Right lobe of liver (tissue), 4 donors: ENCODE measurements around the gene CFAP77.

Experiments
- POLR2A ChIP-seq: fragments of 450-650 bp; IDR thresholded peaks from one replicate; pipeline ENCODE4 v1.6.1; 2017; ENCODE audit warnings: antibody characterized with exemption, mild to moderate bottlenecking
- TF ChIP-seq, protein P1 (sequence below), 4 donors: fragments of 200-600 bp in 3 of 4; fragments of 450-650 bp in 1 of 4; IDR thresholded peaks; one replicate each; pipeline versions ENCODE4 v1.5.1 to v1.8.0; 2016 to 2022; ENCODE audit warnings: antibody characterized with exemption in 4 of 4, mild to moderate bottlenecking in 2 of 4
- donor health status: DM: no; HTN: no; CAD: no.
- donor health status: DM: no; HTN: no; CAD: no.
- donor health status: DM: no; HTN: yes; CAD: no.

DNA sequence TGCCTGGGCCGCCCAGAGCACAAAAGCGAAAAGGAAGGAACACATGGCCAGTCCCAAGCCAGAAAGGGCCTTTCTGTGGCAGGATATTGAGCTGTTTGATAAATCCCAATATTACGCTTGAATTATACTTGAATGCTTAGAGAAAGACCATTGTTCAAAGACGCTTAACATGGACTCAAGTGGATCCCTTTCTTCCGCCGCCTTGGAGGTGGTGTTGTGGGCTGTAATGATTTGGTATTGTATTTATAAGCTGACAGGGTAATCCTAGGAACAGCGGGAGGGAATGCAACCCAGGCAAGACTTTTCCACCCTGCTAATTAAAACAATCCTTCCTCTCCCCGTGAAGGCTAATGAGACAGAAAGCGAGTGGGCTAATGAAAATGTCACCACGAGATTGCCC is 24.9 kb downstream of the CFAP77 start:
- TF ChIP-seq, protein P1, sequence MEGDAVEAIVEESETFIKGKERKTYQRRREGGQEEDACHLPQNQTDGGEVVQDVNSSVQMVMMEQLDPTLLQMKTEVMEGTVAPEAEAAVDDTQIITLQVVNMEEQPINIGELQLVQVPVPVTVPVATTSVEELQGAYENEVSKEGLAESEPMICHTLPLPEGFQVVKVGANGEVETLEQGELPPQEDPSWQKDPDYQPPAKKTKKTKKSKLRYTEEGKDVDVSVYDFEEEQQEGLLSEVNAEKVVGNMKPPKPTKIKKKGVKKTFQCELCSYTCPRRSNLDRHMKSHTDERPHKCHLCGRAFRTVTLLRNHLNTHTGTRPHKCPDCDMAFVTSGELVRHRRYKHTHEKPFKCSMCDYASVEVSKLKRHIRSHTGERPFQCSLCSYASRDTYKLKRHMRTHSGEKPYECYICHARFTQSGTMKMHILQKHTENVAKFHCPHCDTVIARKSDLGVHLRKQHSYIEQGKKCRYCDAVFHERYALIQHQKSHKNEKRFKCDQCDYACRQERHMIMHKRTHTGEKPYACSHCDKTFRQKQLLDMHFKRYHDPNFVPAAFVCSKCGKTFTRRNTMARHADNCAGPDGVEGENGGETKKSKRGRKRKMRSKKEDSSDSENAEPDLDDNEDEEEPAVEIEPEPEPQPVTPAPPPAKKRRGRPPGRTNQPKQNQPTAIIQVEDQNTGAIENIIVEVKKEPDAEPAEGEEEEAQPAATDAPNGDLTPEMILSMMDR (IDR thresholded peaks at IDR 0.05), result no peak
- TF ChIP-seq POLR2A, result no peak
